Heart left ventricle (tissue), 13 donors: ENCODE measurements around the gene PTCSC3.

Experiments used
- CTCF ChIP-seq, 12 donors: fragments of 200-600 bp; sonication (generic) in 4 of 12; IDR thresholded peaks; one replicate each; pipeline versions ENCODE4 v1.5.0 to v1.8.0; 2018 to 2022; ENCODE audit warnings: antibody characterized with exemption in 12 of 12, mild to moderate bottlenecking in 5 of 12
- POLR2A ChIP-seq, 2 donors: fragments of 450-650 bp; IDR thresholded peaks; one replicate each; pipeline ENCODE4 v1.6.1; 2017; ENCODE audit warnings: antibody characterized with exemption in 2 of 2, mild to moderate bottlenecking in 2 of 2, moderate library complexity in 2 of 2
- donor health status: ischemic (EF 13 %, LVEDD 7.1; RV severe dilation, severe dysfunction).
- donor health status: DM: no; HTN: yes; CAD: no.
- donor health status: DM: no; HTN: no; CAD: no.
- donor health status: ischemic (EF 25% LVEDD 6.9; RV normal size, moderate dysfunction).
- donor health status: ischemic (EF 25% LVEDD 5.7; RV mildly dilated, moderate dysfunction).
- donor health status: ischemic (EF 35%, LVEDD 5.7; RV mildly dilated, moderate dysfunction).
- donor health status: nonischemic (EF 11% LVEDD 7.7; RV severe dilation, severe dysfunction).
- donor health status: DM: yes; HTN: yes; CAD: no.
- donor health status: PGD.
- donor health status: ischemic (EF 29% LVEDD 5.4; RV normal size, mild dysfunction).
- donor health status: nonischemic (EF 23%, LVEDD 6.1; RV moderate dilation, normal function).

DNA sequence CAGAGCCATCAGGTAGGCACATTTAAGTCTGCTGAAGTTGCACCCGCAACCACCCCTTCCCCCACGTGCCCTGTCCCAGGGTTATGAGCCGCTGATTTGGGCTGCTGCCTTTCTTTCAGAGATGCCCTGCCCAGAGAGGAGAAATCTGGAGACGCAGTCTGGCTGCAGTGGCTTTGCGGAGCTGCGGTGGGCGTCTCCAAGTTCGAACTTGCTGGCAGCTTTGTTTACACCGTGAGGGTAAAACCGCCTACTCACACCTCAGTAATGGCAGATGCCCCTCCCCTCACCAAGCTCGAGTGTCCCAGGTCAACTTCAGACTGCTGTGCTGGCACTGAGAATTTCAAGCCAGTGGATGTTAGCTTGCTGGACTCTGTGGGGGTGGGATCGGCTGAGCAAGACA, 14.7 kb downstream of the PTCSC3 start:
- TF ChIP-seq CTCF (IDR thresholded peaks at IDR 0.05) (no peak), POLR2A (IDR thresholded peaks at IDR 0.05) (no peak)
